Effector CD4-positive, alpha-beta T cell (primary cell): ENCODE data around the gene NOTO. TPM values are rescaled to one million over a fixed set of nuclear protein-coding genes. Genes with fewer than 3 reads are reported as not detected.
"Not testable (repeated sequence)": the region's sequence is repeated elsewhere in the genome, so short reads cannot be mapped to it uniquely, and the experiment has no call there.

Experiments used
- DNase-seq: peaks from one replicate; pipeline ENCODE4 v3.0.0-alpha.2; 2020
- total RNA-seq: gene quantifications from one replicate; lab custom pipeline; 2026; lab: John Stamatoyannopoulos, UW

NOTO gene, protein sequence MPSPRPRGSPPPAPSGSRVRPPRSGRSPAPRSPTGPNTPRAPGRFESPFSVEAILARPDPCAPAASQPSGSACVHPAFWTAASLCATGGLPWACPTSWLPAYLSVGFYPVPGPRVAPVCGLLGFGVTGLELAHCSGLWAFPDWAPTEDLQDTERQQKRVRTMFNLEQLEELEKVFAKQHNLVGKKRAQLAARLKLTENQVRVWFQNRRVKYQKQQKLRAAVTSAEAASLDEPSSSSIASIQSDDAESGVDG
- total RNA-seq = not detected

DNA sequence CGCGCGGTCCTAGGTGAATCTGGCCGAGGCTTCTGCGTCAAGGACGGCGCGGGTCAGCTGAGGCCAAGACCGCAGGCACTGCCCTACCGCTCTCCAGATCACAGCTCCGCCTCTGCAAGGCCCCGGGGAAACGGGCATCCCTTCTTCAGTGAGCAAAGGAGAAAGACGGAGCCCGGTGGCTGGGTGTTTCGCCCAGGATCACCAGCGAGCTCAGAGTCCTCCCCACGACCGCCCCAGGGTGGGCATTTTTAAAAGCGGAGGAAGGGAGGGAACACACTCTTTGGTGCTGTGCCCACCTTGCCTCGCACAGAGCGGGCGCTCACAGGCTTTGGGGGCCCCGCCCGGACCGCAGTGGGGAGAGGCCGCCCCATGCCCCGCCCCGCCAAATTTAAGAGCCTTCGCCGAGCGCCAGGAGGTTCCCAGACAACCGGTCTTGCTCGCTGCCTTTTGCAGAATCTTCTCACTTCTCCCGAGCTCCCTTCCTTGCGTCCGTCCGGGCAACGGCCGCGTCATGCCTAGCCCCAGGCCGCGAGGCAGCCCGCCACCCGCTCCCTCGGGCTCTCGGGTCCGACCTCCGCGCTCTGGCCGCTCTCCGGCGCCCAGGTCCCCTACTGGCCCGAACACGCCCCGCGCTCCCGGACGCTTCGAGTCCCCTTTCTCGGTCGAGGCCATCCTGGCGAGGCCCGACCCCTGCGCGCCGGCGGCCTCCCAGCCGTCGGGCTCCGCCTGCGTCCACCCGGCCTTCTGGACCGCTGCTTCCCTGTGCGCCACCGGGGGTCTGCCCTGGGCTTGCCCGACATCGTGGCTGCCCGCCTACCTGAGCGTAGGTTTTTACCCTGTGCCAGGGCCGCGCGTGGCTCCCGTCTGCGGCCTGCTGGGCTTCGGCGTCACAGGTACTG is at the start of gene NOTO:
Gene NOTO (plus strand): TSS at position 419 of the 899 bp plus-strand sequence. CDS start 93 bp downstream, at position 512.
- DNase-seq = no peak

- no peak for DNase-seq
Measured at GRCh38 chr2:73156539-73157124, 45.7 kb upstream of the NOTO start.

- no peak for DNase-seq
Measured at GRCh38 chr2:73162856-73163391, 39.5 kb upstream of the NOTO start.

- peak; percentile 44 for DNase-seq
Measured at GRCh38 chr2:73163483-73164367, 38.6 kb upstream of the NOTO start.

DNA sequence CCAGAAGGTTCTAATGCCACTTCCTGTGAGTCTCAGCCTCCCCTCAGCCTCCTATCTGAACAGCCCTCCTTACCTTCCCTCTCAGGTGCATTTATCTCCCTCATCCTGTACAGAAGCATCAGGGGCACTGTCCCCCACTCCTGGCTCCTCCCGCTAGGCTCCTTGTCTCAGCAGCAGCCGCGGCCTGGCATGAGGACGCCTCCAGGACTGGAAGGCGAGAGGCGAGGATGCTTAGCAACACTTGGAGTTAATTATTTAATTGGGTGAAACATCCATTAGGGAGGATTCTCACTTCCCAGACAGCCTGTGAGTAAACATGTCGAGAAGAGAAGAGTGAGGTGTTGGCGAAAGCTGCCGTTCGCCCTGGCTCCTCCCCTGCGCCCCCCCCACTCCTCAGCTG is 36.4 kb upstream of the NOTO start:
- DNase-seq = not testable (repeated sequence)

DNA sequence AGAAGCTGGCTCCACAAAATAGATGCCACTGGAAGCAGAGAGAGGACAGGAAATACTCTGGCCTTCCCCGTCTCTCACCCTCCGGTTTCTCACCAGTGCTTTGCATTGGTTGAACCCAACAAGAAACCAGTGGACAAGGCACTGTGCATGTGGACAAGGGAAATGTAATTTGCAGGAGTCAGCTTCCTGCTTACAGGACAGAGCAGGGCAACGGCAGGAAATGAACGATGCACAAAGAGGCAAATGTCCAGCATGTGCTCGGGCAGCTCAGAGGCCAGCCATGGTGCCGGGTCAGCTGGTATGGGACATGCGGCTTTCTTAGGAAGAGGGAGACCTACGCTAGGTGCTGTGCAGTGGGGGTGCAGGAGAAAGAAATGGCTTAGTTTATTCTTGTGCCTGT is 35.6 kb upstream of the NOTO start:
- DNase-seq = not testable (repeated sequence)

DNA sequence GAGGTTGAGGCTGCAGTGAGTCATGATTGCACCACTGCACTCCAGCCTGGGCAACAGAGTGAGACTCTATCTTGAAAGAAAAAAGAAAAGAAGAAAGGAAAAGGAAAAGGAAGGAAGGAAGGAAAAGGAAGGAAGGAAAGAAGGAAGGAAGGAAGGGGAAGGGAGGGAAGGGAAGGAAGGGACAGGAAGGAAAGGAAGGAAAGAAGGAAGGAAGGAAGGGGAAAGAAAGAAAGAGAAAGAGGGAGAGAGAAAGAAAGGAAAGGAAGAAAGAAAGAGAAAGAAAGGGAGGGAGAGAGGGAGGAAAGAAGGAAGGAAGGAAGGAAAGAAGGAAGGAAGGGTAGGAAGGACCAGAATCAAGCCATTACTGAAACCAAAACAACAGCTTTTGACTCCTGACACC is 34.0 kb upstream of the NOTO start:
- DNase-seq = not testable (repeated sequence)

GRCh38 chr2:73170341-73170740 is 32.0 kb upstream of the NOTO start:
- not testable (repeated sequence) for DNase-seq

DNA sequence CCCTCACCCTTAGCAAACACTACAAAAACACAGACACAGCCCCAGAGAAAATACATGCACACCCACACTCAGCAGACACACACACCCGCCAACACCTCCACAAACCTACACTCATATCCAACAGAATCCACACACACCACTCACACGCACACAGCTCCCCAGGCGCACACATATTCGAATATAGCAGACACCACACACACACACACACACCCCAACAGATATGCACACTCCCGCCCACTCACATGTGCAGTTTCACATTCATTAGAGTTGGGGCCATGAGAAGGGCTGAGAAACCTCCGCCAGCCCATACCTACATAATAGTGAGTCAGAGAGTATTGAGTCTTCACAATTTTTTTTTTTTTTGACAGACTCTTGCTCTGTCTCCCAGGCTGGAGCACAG is 29.4 kb upstream of the NOTO start:
- DNase-seq = no peak

DNA sequence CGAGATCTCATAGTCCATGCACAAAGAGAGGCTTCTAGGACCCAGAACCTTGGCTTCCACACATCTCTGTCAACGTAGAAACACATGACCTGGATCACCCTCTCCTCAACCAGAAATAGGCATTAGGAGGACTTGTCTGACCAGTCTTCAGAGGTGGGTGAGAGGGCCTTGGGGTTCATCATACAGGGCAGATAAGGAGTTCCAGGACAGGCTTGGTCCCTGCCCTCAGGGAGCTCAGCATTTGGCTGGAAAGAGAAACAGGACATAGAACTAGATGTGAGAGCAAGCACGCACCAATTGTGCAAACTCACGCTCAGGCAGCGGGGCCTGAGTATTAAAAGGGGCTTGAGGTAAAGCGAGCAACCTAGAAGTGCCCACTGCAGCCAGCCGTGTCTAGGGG is 28.6 kb upstream of the NOTO start:
- DNase-seq = no peak

GRCh38 chr2:73174244-73174643 is 28.1 kb upstream of the NOTO start:
- DNase-seq = no peak

DNA sequence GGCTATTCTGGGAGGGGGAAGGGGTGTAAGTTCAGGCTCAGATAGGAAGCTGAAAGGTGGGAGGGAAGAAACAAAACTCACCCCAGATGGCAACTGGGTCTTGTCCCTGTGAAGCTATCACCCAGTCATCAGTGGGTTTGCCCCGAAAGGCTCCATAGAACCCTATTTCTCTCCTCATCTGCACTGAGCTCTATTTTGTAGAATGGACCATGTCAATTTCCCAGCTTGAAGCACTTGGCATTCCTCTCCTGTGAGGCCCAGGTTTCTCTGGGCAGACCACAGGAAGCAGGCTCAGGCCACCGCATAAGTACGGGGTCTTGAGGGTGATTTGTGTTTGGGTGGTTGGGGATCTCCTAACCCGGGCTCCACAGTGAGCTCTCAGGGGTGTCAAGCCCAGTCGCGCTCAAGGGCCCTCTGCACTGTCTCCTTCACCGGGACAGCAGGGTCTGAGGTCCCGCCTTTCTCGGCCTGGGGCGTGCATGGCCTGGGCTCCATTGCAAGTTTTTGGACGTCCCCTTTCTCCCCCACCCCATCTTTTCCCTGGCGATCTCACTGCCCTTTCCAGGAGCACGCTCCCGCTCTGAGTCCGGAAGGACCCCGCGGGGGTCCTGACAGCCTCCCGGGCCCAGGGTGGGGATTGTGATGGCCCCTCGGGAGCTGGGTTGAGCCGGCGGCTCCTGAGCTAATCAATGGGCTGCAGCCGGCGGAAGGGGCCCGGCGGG is 27.3 kb upstream of the NOTO start:
- DNase-seq = no peak

- DNase-seq = peak; percentile 58
Measured at GRCh38 chr2:73175663-73176204, 26.6 kb upstream of the NOTO start.

DNA sequence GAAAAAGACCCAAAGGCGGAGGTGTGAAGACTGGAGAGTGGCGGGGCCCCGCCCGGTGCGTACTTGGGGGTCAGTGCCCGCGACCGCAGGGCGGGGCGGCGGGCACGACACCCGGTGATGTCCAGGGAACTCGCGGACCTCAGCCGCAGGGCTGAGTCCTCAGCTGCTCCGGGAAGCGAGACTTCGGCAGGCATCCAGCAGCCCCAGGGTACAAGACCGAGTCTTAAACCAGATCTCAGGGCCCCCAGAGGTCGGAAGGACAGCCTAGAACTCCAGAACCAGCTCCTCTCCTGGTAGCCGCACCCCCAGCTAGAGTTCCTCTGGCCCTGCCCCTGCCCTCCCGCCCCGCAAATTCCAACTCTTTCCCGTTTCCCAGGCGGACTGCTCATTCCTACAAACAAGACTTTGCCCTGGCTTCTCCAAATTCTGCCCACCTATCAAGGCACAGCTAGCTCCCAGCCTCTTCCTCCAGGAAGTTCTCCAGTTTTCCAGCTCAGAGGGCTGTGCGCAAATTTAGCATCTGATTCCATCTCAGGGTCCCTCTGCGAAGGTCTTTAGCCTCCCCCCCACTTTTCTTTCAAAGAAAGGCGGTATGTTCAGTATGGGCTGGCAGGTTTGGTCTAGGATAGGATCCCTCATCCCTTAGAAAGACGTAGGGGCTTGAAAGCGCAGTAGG is 26.0 kb upstream of the NOTO start:
- DNase-seq = no peak

DNA sequence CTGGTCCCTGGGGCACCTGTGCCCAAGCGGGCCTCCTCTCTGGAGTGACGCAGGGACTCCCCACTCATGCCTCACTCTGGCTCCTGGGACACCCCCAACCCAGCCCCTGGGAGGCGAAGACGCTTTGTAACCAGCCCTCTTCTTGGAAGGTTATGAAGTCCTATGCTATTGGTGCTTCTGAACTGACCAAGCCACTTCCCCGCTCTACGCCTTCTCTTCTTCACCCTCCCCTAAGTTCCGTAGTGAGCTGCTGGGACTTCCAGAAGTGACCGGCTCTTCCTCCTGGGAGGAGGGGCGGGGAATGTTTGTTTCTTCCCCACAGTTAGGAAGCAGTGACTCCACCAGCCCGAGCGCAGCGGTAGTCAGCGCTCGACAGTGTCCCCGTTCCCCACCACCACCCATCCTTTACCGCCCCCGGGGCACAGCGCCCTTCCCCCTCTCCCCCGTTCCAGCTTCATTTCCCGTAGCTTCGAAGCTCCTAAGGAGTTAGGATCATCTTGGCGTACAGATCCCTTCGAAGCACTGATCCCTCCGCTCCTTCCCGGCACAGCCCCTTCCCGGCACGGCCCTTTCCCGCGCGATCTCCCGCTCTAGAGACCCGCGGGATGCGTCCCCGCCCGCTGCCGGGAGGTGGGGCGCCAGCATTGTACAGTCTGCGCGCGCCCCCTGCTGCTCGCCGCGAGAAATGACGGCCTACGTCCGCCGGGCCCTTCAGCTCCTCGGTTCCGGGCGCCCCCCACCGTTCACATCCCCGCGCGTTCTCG is 25.3 kb upstream of the NOTO start:
- DNase-seq = peak; percentile 84

- DNase-seq = no peak
Measured at GRCh38 chr2:73177645-73178255, 24.6 kb upstream of the NOTO start.

DNA sequence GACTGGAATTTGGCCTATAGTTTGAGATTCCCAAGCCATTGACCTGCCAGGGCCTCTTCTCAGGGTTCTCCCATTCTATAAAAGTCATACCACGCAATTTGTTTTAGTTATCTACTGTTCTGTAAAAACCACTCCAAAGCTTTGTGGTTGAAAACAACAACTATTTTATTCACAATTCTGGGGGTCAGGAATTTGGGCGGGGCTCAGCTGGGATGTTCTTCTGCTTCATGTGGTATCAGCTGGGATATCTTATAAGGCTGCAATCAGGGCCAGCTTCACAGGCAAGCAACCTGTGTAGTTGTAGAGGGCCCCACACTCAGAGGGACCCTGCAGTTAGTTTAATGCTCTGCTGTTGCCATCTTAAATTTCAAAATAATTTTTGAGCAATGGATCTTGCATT is 16.4 kb upstream of the NOTO start:
- DNase-seq = no peak

- no peak for DNase-seq
Measured at GRCh38 chr2:73187549-73187948, 14.8 kb upstream of the NOTO start.

GRCh38 chr2:73197579-73197978 is 4.8 kb upstream of the NOTO start:
- DNase-seq = no peak
